Smooth muscle cell (in vitro differentiated cells): ENCODE data around the gene THRA. TPM values are rescaled to one million over a fixed set of nuclear protein-coding genes. Genes with fewer than 3 reads are reported as not detected.

Experiments used
- DNase-seq: peaks from one replicate; lab custom pipeline; 2025; ENCODE audit not compliant: unreplicated experiment; lab: John Stamatoyannopoulos, UW
- H2AFZ ChIP-seq: fragments of 200-600 bp; sonication (generic); 2 replicates; pipeline ENCODE4 v1.6.0; 2016; ENCODE audit warnings: antibody characterized with exemption, low read depth, mild to moderate bottlenecking
- H3F3A ChIP-seq: fragments of 200-600 bp; sonication (generic); 2 replicates; pipeline ENCODE4 v1.6.0; 2017; ENCODE audit warnings: antibody characterized with exemption, low read depth
- H3K27ac ChIP-seq: fragments of 200-600 bp; sonication (generic); 2 replicates; pipeline ENCODE4 v1.5.1; 2016; ENCODE audit warnings: low read depth, mild to moderate bottlenecking
- H3K27me3 ChIP-seq: fragments of 200-600 bp; sonication (generic); 2 replicates; pipeline ENCODE4 v1.6.1; 2016; ENCODE audit warnings: low read depth, mild to moderate bottlenecking
- H3K36me3 ChIP-seq: fragments of 200-600 bp; sonication (generic); 2 replicates; pipeline ENCODE4 v1.5.1; 2016; ENCODE audit warnings: low read depth
- H3K4me1 ChIP-seq: fragments of 200-600 bp; sonication (generic); 2 replicates; pipeline ENCODE4 v1.5.1; 2016; ENCODE audit warnings: low read depth
- H3K4me2 ChIP-seq: fragments of 200-600 bp; sonication (generic); 2 replicates; pipeline ENCODE4 v1.6.0; 2016; ENCODE audit warnings: mild to moderate bottlenecking
- H3K4me3 ChIP-seq: fragments of 200-600 bp; sonication (generic); 2 replicates; pipeline ENCODE4 v1.5.1; 2016; ENCODE audit warnings: mild to moderate bottlenecking
- H3K79me2 ChIP-seq: fragments of 200-600 bp; sonication (generic); 2 replicates; pipeline ENCODE4 v1.6.0; 2016; ENCODE audit warnings: low read depth, mild to moderate bottlenecking
- H3K9ac ChIP-seq: fragments of 200-600 bp; sonication (generic); 2 replicates; pipeline ENCODE4 v1.6.0; 2016; ENCODE audit warnings: low read depth
- H3K9me3 ChIP-seq: fragments of 200-600 bp; sonication (generic); replicated peaks from 2 replicates; pipeline ENCODE4 v1.5.1; 2016; ENCODE audit warnings: low read depth
- H4K20me1 ChIP-seq: fragments of 200-600 bp; sonication (generic); 2 replicates; pipeline ENCODE4 v1.6.0; 2016; ENCODE audit warnings: low read depth
- WGBS: methylation state at CpG from one replicate; pipeline ENCODE4 v1.1.7; 2016; ENCODE audit warnings: low lambda C conversion rate; 5-methylcytosine and 5-hydroxymethylcytosine counted together
- polyA plus RNA-seq: library from polyadenylated mRNA; unstranded; fragments of >200 nt; fragmentation: Nextera tagmentation; extraction: Ambion mirVana; gene quantifications from 2 replicates; pipeline ENCODE4 v1.2.1, GENCODE V29; 2016
- total RNA-seq: library from RNA; depleted of rRNA; stranded (reverse); fragments of >200 nt; gene quantifications from 2 replicates; pipeline ENCODE4 v1.2.3, GENCODE V29; 2014
- TF ChIP-seq, protein P1 (sequence below): fragments of 200-600 bp; sonication (generic); IDR thresholded peaks from 2 replicates; pipeline ENCODE4 v1.5.1; 2017; ENCODE audit warnings: borderline replicate concordance, mild to moderate bottlenecking, antibody characterized with exemption; ENCODE audit not compliant: insufficient read depth, poor library complexity, severe bottlenecking

THRA gene
- total and polyA plus RNA-seq, 2 experiments from 2014 or later = 15.6 to 21.2 TPM

DNA sequence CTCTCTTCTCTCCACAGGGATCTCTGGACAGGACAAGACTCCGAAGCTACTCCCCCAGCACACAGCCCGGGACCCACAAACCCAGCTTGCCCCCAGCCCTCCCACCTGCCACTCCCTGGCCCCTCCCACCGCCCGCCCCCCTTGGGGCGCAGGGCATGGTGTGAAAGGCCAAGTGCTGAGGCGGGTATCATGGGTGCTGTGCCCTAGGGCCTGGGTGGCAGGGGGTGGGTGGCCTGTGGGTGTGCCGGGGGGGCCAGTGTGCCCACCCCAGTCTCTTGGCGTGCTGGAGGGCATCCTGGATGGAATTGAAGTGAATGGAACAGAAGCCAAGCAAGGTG is 11.4 kb downstream of the THRA start:
- Histone ChIP-seq H3K36me3 (no peaks in the 10 kb centered on the region), H4K20me1 (peaks cover 49% of the 10 kb centered on the region), H3K79me2 (peaks cover 15% of the 10 kb centered on the region), H3F3A (peaks cover 7% of the 10 kb centered on the region), H3K9me3 (no peaks in the 10 kb centered on the region), H3K4me2 (no peak overlapping the region), H3K9ac (no peak overlapping the region), H2AFZ (no peak overlapping the region), H3K27me3 (no peaks in the 10 kb centered on the region), H3K4me3 (no peak overlapping the region), H3K4me1 (peaks cover 41% of the 10 kb centered on the region), H3K27ac (no peak overlapping the region)
- WGBS = 93% methylated on average over 6 of the region's 8 CpGs
- DNase-seq = no peak
- TF ChIP-seq, protein P1, sequence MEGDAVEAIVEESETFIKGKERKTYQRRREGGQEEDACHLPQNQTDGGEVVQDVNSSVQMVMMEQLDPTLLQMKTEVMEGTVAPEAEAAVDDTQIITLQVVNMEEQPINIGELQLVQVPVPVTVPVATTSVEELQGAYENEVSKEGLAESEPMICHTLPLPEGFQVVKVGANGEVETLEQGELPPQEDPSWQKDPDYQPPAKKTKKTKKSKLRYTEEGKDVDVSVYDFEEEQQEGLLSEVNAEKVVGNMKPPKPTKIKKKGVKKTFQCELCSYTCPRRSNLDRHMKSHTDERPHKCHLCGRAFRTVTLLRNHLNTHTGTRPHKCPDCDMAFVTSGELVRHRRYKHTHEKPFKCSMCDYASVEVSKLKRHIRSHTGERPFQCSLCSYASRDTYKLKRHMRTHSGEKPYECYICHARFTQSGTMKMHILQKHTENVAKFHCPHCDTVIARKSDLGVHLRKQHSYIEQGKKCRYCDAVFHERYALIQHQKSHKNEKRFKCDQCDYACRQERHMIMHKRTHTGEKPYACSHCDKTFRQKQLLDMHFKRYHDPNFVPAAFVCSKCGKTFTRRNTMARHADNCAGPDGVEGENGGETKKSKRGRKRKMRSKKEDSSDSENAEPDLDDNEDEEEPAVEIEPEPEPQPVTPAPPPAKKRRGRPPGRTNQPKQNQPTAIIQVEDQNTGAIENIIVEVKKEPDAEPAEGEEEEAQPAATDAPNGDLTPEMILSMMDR = no peak

DNA sequence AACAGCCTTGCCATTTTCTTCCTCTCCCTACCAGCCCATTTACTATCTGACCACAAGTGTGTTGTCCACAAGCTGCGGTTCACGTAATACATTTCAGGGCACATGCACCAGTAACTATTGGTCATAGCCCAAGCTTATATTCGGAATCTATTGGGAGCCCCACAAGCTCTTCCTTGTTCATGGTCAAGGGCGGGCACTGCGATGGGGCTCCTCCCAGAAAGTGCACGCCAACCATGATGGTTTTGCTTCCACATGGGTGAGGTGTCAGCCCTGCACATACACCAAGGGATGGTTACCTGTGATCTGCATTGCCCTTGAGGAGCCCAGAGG is 12.1 kb downstream of the THRA start:
- Histone ChIP-seq H3K4me1 (peaks cover 34% of the 10 kb centered on the region), H3K27ac (no peak overlapping the region)
- WGBS = 96% methylated on average over 6 of the region's 6 CpGs

DNA sequence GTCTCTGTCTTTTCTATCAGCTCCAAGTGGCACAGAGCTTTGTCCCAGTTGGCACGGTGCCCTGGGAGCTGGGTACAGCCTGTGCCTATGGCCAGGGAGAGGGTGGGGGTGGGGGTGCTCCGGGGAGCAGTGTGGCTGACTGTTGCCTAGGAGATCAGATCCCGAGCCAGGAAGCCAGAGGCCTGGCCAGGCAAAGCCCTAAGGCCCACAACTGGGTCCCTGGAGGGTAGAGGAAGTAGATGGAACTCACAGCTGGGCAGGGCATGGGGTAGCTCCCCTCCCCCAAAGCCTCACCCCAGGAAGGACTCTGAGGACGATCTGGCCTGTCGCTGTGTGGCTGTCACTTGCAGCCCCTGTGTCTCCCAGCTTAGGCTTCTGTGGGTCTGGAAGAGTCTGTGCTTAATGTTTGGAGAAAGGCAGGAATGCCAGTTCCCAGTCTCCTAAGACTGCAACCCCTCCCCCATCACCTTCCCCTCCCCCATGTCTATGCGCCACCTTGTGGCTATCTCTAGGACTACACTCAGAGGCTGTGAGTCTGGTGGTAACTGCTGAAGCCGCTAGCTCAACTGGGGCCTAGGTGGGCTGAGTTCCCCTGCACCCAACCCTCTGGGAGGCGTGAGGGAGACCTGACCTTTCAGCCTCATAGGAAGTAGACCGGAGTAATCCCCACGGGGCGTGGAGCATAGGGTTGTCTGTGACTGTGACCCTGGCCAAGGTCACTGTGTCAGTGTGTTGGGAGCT is 12.6 kb downstream of the THRA start:
- peak; percentile 56 for DNase-seq
- Histone ChIP-seq H4K20me1 (peaks cover 38% of the 10 kb centered on the region), H3K27me3 (no peaks in the 10 kb centered on the region), H3K79me2 (peaks cover 2% of the 10 kb centered on the region), H2AFZ (no peak overlapping the region), H3K9ac (no peak overlapping the region), H3K9me3 (no peaks in the 10 kb centered on the region), H3K4me2 (no peak overlapping the region), H3K4me3 (no peak overlapping the region), H3F3A (peaks cover 7% of the 10 kb centered on the region), H3K4me1 (peaks cover 29% of the 10 kb centered on the region), H3K27ac (no peak overlapping the region), H3K36me3 (no peaks in the 10 kb centered on the region)
- TF ChIP-seq, protein P1 = peak; percentile 95
- 30% methylated on average over 11 of the region's 11 CpGs for WGBS

More for the DNA sequence above, 12.1 kb downstream of the THRA start:
- H4K20me1 ChIP-seq = peaks cover 42% of the 10 kb centered on the region
- TF ChIP-seq, protein P1 = no peak
- H3K79me2 ChIP-seq = peaks cover 8% of the 10 kb centered on the region
- no peak overlapping the region for H2AFZ ChIP-seq
- H3F3A ChIP-seq = peaks cover 7% of the 10 kb centered on the region
- DNase-seq = no peak
- H3K9ac ChIP-seq = no peak overlapping the region
- H3K36me3 ChIP-seq = no peaks in the 10 kb centered on the region
- no peaks in the 10 kb centered on the region for H3K9me3 ChIP-seq
- H3K27me3 ChIP-seq = no peaks in the 10 kb centered on the region
- no peak overlapping the region for H3K4me3 ChIP-seq
- no peak overlapping the region for H3K4me2 ChIP-seq

DNA sequence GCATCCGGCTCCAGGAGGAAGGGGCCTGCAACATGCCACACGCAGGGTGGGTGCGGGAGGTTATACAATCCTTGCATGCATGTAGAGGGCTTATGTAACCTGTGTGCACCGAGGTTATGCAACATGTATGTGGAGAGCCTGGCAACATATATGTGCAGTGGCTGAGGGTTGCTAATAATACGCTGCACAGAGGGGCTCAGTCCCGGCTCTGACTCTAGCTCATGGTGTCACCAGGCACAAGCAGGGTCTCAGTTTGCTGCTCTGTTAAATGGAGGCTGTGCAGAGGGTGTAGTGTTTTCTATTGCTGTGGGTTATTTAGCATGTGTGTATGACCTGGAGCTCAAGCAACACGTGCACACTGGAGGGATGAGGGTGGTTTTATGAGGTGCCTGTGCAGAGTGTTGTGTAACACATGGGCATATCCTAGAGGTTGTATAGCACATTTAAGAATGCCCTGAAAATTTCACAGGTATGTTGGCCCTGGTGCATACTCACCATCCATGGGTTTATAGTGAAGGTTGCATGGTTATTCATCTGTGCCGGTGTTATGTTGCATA is 13.3 kb downstream of the THRA start:
- WGBS = 85% methylated on average over 8 of the region's 8 CpGs
- TF ChIP-seq, protein P1 = no peak
- peaks cover 22% of the 10 kb centered on the region for H3K4me1 ChIP-seq
- DNase-seq = no peak
- H3K9me3 ChIP-seq = no peaks in the 10 kb centered on the region
- no peak overlapping the region for H2AFZ ChIP-seq
- H4K20me1 ChIP-seq = peaks cover 36% of the 10 kb centered on the region
- no peaks in the 10 kb centered on the region for H3K79me2 ChIP-seq
- H3K27me3 ChIP-seq = no peaks in the 10 kb centered on the region
- H3K27ac ChIP-seq = no peak overlapping the region
- H3K4me2 ChIP-seq = no peak overlapping the region
- no peak overlapping the region for H3K9ac ChIP-seq
- no peak overlapping the region for H3K4me3 ChIP-seq
- no peaks in the 10 kb centered on the region for H3K36me3 ChIP-seq
- H3F3A ChIP-seq = peaks cover 7% of the 10 kb centered on the region
